IMR-90 (cell line): ENCODE results near the gene EXOC4. TPM values are rescaled to one million over a fixed set of nuclear protein-coding genes. Genes with fewer than 3 reads are reported as not detected.

Experiments used
- ATAC-seq: fragments of 200-7000 bp; cut with Tn5 transposase; 2 replicates; pipeline ENCODE4 v1.9.1; 2020; ENCODE audit warnings: low read depth, mild to moderate bottlenecking, moderate library complexity
- BruUV-seq: library from RNA; stranded (reverse); fragments of 400-500 nt; replicated peaks from 2 replicates; lab custom pipeline; 2021; lab: Mats Ljungman, UMichigan
- CTCF ChIA-PET: fragments of 300-600 bp; formaldehyde crosslinking; extraction: SDS; loops from one replicate; lab custom pipeline; 2021; ENCODE audit warnings: antibody characterized with exemption; lab: Yijun Ruan, JAX
- POLR2A ChIA-PET: fragments of 300-600 bp; sonication (Branson Sonifier 250); formaldehyde crosslinking; loops from one replicate; lab custom pipeline; 2022; ENCODE audit warnings: antibody characterized with exemption; ENCODE audit not compliant: unreplicated experiment; lab: Charles Lee
- DNase-seq: peaks from one replicate; pipeline ENCODE4 v3.0.0; 2013
- H2AFZ ChIP-seq: replicated peaks from 2 replicates; pipeline ENCODE3; 2013; ENCODE audit warnings: low read length, mild to moderate bottlenecking; ENCODE audit not compliant: poor library complexity
- H2AK5ac ChIP-seq: 2 replicates; pipeline ENCODE4 v1.6.1; 2013; ENCODE audit warnings: low read depth, low read length, inconsistent platforms
- H2AK9ac ChIP-seq: replicated peaks from 2 replicates; pipeline ENCODE3; 2013; ENCODE audit warnings: mild to moderate bottlenecking, low read depth, low read length, moderate library complexity; ENCODE audit not compliant: poor library complexity
- H2BK120ac ChIP-seq: 2 replicates; pipeline ENCODE4 v1.6.1; 2013; ENCODE audit warnings: low read depth, low read length, inconsistent platforms
- H2BK15ac ChIP-seq: 3 replicates; pipeline ENCODE4 v1.6.1; 2013; ENCODE audit warnings: low read depth, low read length, inconsistent platforms
- H2BK20ac ChIP-seq: 2 replicates; pipeline ENCODE4 v1.6.1; 2013; ENCODE audit warnings: low read depth, mild to moderate bottlenecking, inconsistent platforms, low read length, moderate library complexity
- H2BK5ac ChIP-seq: 2 replicates; pipeline ENCODE4 v1.6.1; 2013; ENCODE audit warnings: mild to moderate bottlenecking, low read depth, low read length, inconsistent platforms; ENCODE audit not compliant: poor library complexity, severe bottlenecking
- H3K14ac ChIP-seq: replicated peaks from 2 replicates; pipeline ENCODE4 v1.6.1; 2013; ENCODE audit warnings: low read depth, low read length, inconsistent platforms
- H3K18ac ChIP-seq: 2 replicates; pipeline ENCODE4 v1.6.1; 2013; ENCODE audit warnings: low read depth, low read length, control low read depth
- H3K23ac ChIP-seq: 2 replicates; pipeline ENCODE4 v1.6.1; 2013; ENCODE audit warnings: low read depth, low read length, inconsistent platforms
- H3K27ac ChIP-seq: 2 replicates; pipeline ENCODE4 v1.5.1; 2013; ENCODE audit warnings: mild to moderate bottlenecking, control low read depth, low read length; ENCODE audit not compliant: insufficient read depth
- H3K27me3 ChIP-seq: 2 replicates; pipeline ENCODE4 v1.6.1; 2013; ENCODE audit warnings: low read length; ENCODE audit not compliant: control insufficient read depth, insufficient read depth
- H3K36me3 ChIP-seq: 2 replicates; pipeline ENCODE4 v1.6.1; 2013; ENCODE audit warnings: low read length, mixed read lengths; ENCODE audit not compliant: control insufficient read depth, insufficient read depth
- H3K4ac ChIP-seq: 2 replicates; pipeline ENCODE4 v1.6.1; 2013; ENCODE audit warnings: low read depth, low read length, inconsistent platforms
- H3K4me1 ChIP-seq: 2 replicates; pipeline ENCODE4 v1.6.1; 2013; ENCODE audit warnings: low read length, mixed read lengths; ENCODE audit not compliant: control insufficient read depth, insufficient read depth
- H3K4me2 ChIP-seq: 2 replicates; pipeline ENCODE4 v1.6.1; 2013; ENCODE audit warnings: low read depth, mild to moderate bottlenecking, control low read depth, low read length, moderate library complexity
- H3K4me3 ChIP-seq: 2 replicates; pipeline ENCODE4 v1.5.1; 2013; ENCODE audit warnings: low read depth, mild to moderate bottlenecking, control low read depth, low read length, moderate library complexity; ENCODE audit not compliant: insufficient read depth
- H3K56ac ChIP-seq: 2 replicates; pipeline ENCODE4 v1.6.1; 2013; ENCODE audit warnings: low read length, inconsistent platforms; ENCODE audit not compliant: insufficient read depth; ENCODE audit errors: extremely low read depth
- H3K79me1 ChIP-seq, 2 experiments: 2 replicates each; pipeline ENCODE4 v1.6.1; 2013; ENCODE audit warnings: low read length in 2 of 2, inconsistent platforms in 1 of 2, low read depth in 1 of 2
- H3K9ac ChIP-seq: 2 replicates; pipeline ENCODE4 v1.6.1; 2013; ENCODE audit warnings: low read depth, low read length, control low read depth
- H3K9me1 ChIP-seq: 2 replicates; pipeline ENCODE4 v1.6.1; 2013; ENCODE audit warnings: low read length, inconsistent platforms; ENCODE audit not compliant: insufficient read depth
- H3K9me3 ChIP-seq: 2 replicates; pipeline ENCODE4 v1.6.1; 2013; ENCODE audit warnings: low read length; ENCODE audit not compliant: control insufficient read depth, insufficient read depth
- H4K20me1 ChIP-seq: 2 replicates; pipeline ENCODE4 v1.6.1; 2013; ENCODE audit warnings: low read length, inconsistent platforms; ENCODE audit not compliant: insufficient read depth
- H4K5ac ChIP-seq: 2 replicates; pipeline ENCODE4 v1.6.1; 2013; ENCODE audit warnings: mild to moderate bottlenecking, low read depth, low read length, control low read depth
- H4K8ac ChIP-seq, 2 experiments: 2 replicates each; pipeline ENCODE4 v1.6.1; 2013; ENCODE audit warnings: low read depth in 2 of 2, low read length in 2 of 2, control low read depth in 1 of 2, inconsistent platforms in 1 of 2
- H4K91ac ChIP-seq: 2 replicates; pipeline ENCODE4 v1.6.1; 2013; ENCODE audit warnings: low read depth, low read length, inconsistent platforms; ENCODE audit not compliant: insufficient read depth
- CHD1 ChIP-seq: IDR thresholded peaks from 2 replicates; pipeline ENCODE4 v1.6.1; 2012; ENCODE audit warnings: low read depth, low read length, improper control_type of control experiment
- CTCF ChIP-seq: conservative IDR thresholded peaks from 2 replicates; pipeline ENCODE4 v1.5.1; 2012; ENCODE audit warnings: mild to moderate bottlenecking, low read depth, low read length, improper control_type of control experiment
- MAFK ChIP-seq: IDR thresholded peaks from 2 replicates; pipeline ENCODE4 v1.6.1; 2012; ENCODE audit warnings: low read depth, low read length, improper control_type of control experiment
- MAZ ChIP-seq: IDR thresholded peaks from 2 replicates; pipeline ENCODE4 v1.6.1; 2012; ENCODE audit warnings: low read depth, mild to moderate bottlenecking, low read length, improper control_type of control experiment, moderate library complexity, borderline replicate concordance
- MXI1 ChIP-seq: IDR thresholded peaks from 2 replicates; pipeline ENCODE4 v1.6.1; 2012; ENCODE audit warnings: low read depth, mild to moderate bottlenecking, low read length, moderate library complexity, borderline replicate concordance
- NFE2L2 ChIP-seq: fragments of 150-350 bp; IDR thresholded peaks from 2 replicates; pipeline ENCODE4 v1.6.1; 2016; ENCODE audit warnings: low read depth, mild to moderate bottlenecking, low read length
- POLR2A ChIP-seq: IDR thresholded peaks from 2 replicates; pipeline ENCODE4 v1.6.1; 2012; ENCODE audit warnings: mild to moderate bottlenecking, low read depth, low read length
- RAD21 ChIP-seq: IDR thresholded peaks from 2 replicates; pipeline ENCODE4 v1.6.1; 2012; ENCODE audit warnings: low read length, improper control_type of control experiment
- RCOR1 ChIP-seq: IDR thresholded peaks from 2 replicates; pipeline ENCODE4 v1.6.1; 2012; ENCODE audit warnings: mild to moderate bottlenecking, low read length, improper control_type of control experiment; ENCODE audit not compliant: insufficient replicate concordance
- RFX5 ChIP-seq: IDR thresholded peaks from 2 replicates; pipeline ENCODE4 v1.8.0; 2012; ENCODE audit warnings: low read depth, mild to moderate bottlenecking, low read length, moderate library complexity
- SMC3 ChIP-seq: fragments of 150-350 bp; IDR thresholded peaks from 2 replicates; pipeline ENCODE4 v1.6.1; 2016; ENCODE audit warnings: low read depth, mild to moderate bottlenecking, antibody characterized with exemption, low read length, moderate library complexity
- USF2 ChIP-seq: fragments of 150-350 bp; IDR thresholded peaks from 2 replicates; pipeline ENCODE4 v1.6.1; 2017; ENCODE audit warnings: mild to moderate bottlenecking, antibody characterized with exemption, low read length, low read depth
- WGBS, 2 experiments: methylation state at CpG; one replicate each; pipeline versions ENCODE4 v1.1.5 to v1.1.7; 2013; ENCODE audit warnings: missing lambda C conversion rate in 2 of 2; ENCODE audit not compliant: insufficient read length in 1 of 2; ENCODE audit errors: extremely low coverage in 2 of 2; 5-methylcytosine and 5-hydroxymethylcytosine counted together
- dilution Hi-C: fragments of 300-500 bp; cut with HindIII; formaldehyde crosslinking; loops from one replicate; pipeline ENCODE4 v1.14.3; 2018; ENCODE audit warnings: low sequenced_read_pairs; ENCODE audit not compliant: unreplicated experiment
- in situ Hi-C: fragments of 300-500 bp; cut with MboI; formaldehyde crosslinking; loops from 3 replicates; pipeline ENCODE4 v1.14.3; 2019; ENCODE audit warnings: low sequenced_read_pairs, inconsistent platforms, mixed read lengths
- intact Hi-C: fragments of 100-400 bp; cut with micrococcal nuclease; formaldehyde crosslinking; loops from 2 replicates; pipeline ENCODE4 v1.10.0; 2022
- polyA plus RNA-seq, 3 experiments: library from polyadenylated mRNA; depleted of rRNA; stranded (reverse); fragments of >200 nt; gene quantifications; 2 replicates each; pipeline ENCODE4 v1.2.3, GENCODE V29; 2012; ENCODE audit warnings: low replicate concordance in 1 of 3
- total RNA-seq: library from RNA; depleted of rRNA; stranded (reverse); fragments of >200 nt; gene quantifications from 2 replicates; pipeline ENCODE4 v1.2.3, GENCODE V29; 2012

Gene EXOC4
- total and polyA plus RNA-seq, 2 of the 4 experiments (the other 2 are of a cell fraction): 25.4 to 94.6 TPM

GRCh38 chr7:133355822-133356221, 102.9 kb downstream of the EXOC4 start:
- ChIA-PET CTCF (no interaction called here), POLR2A (no interaction called here)
- TF ChIP-seq CHD1 (no peak), MAZ (no peak), RCOR1 (no peak), POLR2A (no peak), CTCF (no peak), MXI1 (no peak), MAFK (no peak), USF2 (no peak), RAD21 (no peak), RFX5 (no peak), SMC3 (no peak), NFE2L2 (no peak)
- Histone ChIP-seq H4K8ac (peak overlapping the region in 1 of 2 experiments; percentile 74; a peak in 1 of 4 replicates), H3K9me3 (0 out of 2 replicates have a peak, but pooled peaks cover 1% of the 10 kb centered on the region), H3K4me3 (no peak overlapping the region), H3K18ac (peak overlapping the region; percentile 12; the same call in 1 of the 2 replicates), H2BK15ac (peak overlapping the region; percentile 38; the same call in 1 of the 3 replicates), H4K5ac (no peak overlapping the region), H3K27ac (peak overlapping the region; percentile 58; the same call in 1 of the 2 replicates), H3K4me2 (no peak overlapping the region), H3K4ac (peak overlapping the region; percentile 25; the same call in 1 of the 2 replicates), H3K36me3 (no peaks in the 10 kb centered on the region; the same call in 1 of the 2 replicates), H2BK5ac (peak overlapping the region; percentile 91), H3K79me1 (peaks cover 11% of the 10 kb centered on the region in 2 experiments; a peak in 3 of 4 replicates), H3K9ac (no peak overlapping the region), H3K9me1 (peaks cover 3% of the 10 kb centered on the region; the same call in 1 of the 2 replicates), H3K14ac (no peak overlapping the region), H2BK20ac (peak overlapping the region; percentile 95; the same call in 1 of the 2 replicates), H4K20me1 (no peaks in the 10 kb centered on the region), H3K4me1 (peaks cover 11% of the 10 kb centered on the region), H2AK5ac (no peak overlapping the region), H4K91ac (peak overlapping the region; percentile 69; the same call in 1 of the 2 replicates), H3K56ac (no peak overlapping the region; the same call in 1 of the 2 replicates), H2BK120ac (peak overlapping the region; percentile 68; the same call in 1 of the 2 replicates), H2AFZ (no peak overlapping the region), H3K23ac (no peak overlapping the region), H3K27me3 (no peaks in the 10 kb centered on the region), H2AK9ac (no peak overlapping the region)
- dilution Hi-C loops (no loop called here), intact Hi-C loops (loop anchor here (5.0 kb wide), 2 partner anchors 76 to 496 kb away; no protein-coding TSS in a partner anchor), in situ Hi-C loops (no loop called here)
- no TSS peak for BruUV-seq
- no CpG with 5 or more reads among the region's 3 CpGs for WGBS, 2 experiments
- no peak for DNase-seq
- ATAC-seq: no peak
